Activated CD4-positive, alpha-beta T cell treated with anti-CD3 and anti-CD28 coated beads, Interleukin-2, amount 50 U/mL, for 4 hours (primary cell): Measurements from ENCODE around the gene GADD45G.

Source experiments
- DNase-seq, 2 experiments: peaks; one replicate each; pipeline ENCODE4 v3.0.0-alpha.2; 2020

The GADD45G gene

DNA sequence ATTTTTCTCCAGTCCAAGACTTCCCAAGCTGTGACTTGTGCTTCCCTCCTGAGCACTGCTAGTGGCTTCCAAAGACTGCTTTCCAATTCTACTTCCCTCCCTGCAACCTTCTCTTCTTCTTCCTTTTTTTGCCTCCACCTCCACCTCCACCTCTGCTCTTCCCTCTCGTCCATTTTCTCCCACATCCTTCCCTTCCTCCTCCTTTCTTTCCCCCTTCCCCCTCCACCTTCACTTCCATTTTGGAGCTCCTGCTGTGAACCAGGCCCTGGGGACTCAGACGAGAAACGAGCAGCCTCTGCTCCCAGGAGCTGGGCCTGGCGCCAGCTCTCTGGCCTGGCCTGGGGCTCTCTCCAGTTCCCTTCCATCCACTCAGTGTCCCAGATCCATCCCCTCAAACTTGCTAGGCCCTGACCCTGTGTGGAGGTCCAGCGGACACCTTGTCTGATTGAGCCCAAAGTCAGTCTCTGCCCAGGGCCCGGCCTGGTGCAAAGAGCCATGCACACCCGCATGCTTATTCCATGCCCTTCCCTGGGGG is 5.6 kb downstream of the GADD45G start:
- DNase-seq = no peak

DNA sequence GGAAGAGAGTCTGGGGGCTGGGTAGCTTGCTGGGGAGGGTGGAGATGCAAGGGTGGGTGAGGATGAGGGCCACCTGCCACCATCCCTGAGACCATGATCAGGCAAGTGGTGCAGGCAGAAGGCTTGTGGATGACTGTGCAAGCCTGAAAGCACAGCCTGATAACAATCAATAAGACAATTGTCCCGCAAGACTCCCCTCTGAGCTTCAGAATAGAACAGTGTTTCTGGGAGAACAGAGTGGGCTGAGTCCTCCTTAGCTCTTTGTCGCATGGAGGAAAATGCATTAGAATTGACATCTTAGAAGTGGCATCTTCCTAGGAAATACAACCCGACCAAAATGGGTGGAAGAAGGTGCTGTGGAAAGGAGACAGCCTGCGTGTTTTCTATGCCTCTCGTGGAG is 6.6 kb downstream of the GADD45G start:
- no peak for DNase-seq

- no peak for DNase-seq
Observed at GRCh38 chr9:89612566-89613278, 7.9 kb downstream of the GADD45G start.

DNA sequence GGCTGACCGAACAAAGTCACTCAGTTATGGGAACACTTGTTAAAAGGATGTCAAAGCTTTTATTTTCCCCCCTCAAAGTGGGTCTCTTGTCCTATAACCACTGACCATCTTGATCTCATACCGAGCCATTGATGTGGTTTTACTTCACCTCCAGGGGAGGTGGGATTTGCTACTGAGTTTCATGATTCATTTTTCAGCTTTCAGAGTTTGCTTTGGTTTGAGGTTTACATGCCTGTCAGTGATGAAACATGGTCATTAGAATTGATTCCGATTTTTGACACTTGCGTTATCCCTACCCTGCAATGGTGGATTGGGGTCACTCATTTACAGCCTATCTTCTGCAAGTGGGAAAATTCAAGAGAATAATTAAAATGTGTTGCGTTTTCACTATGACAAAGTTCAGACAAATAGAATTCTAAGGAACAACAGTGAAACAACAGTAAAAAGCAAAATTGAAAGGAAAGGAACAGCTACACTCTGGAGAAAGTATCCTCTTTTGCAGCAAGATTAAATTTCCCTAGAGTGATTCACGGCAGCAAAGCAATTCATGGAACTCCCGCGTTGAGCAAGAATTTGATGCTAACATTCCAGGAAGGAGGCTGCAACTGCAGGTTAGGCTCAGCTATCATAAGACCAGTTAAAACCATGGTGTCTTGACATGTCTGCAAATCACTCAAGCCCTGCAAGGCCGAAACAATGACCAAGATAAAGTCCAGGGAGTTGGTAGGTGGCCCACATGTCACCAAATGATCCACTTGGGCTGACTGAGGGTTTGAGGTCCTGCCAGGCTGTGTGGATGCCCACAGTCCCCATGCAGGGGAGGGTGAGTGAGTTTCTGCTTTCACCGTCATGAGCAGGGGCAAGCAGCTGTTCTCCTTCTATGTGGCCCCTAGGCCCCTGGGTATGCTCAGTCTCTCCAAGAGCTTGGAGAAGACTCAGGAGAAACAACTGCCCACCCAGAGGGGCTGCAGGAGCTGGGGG is 9.4 kb downstream of the GADD45G start:
- DNase-seq = no peak

DNA sequence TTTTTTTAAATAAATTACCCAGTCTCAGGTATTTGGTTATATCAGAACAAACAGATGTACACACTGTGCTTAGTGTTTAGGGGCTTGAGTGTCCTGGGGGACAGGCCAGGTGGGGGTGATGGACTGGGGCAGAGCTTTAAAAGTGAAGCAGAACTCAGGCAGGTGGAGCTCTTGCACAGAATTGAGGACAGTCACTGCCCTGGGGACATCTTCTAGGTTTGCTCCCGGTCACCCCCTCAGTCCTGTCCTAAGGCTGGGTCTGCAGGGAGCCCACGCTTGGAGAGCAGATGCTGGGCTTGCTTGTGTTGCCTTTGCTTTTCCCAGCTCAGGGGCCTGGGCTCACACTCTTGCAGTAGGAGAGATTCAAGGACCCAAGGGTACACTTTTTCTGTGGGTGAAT is 10.8 kb downstream of the GADD45G start:
- no peak for DNase-seq

DNA sequence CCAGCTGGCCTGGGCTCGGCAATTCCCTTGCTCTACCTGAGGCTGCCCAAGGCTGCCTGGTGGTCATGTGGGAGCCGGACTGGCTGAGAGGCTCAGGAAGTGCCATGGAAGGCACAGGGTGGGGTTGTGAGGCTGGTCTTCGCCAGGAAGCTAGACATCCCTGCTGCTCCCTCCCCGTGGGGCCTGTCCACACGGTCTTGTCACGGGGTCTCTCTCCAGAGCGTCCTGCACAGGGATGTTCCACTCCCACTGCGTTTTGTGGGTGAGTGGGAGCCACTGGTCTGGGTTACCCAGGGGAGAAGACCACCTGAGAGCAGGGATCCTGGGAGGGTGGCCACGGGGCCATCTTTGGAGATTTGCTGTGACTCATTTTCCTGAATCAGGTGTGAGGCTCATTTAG is 11.6 kb downstream of the GADD45G start:
- no peak for DNase-seq

- no peak for DNase-seq
Observed at GRCh38 chr9:89617978-89618377, 13.2 kb downstream of the GADD45G start.

DNA sequence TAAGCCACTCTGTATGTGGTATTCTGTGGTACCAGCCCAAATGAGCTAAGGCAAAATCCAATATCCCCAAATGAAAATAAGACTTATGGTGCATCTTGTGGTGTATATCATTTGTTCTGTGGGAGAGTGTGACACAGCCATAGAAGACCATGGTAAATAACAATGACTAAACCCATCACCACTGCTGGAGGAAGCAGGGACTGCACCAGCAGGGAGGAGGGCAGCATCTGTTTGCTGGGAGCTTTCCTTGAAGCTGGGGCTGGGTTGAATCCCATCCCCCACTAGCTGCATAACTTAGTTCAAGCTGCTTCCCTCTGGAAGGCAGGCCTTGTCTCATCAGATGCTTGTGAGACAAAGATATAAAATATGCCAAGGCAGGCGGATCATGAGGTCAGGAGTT is 14.2 kb downstream of the GADD45G start:
- DNase-seq = no peak

GRCh38 chr9:89619424-89620138 is 14.8 kb downstream of the GADD45G start:
- DNase-seq = no peak

DNA sequence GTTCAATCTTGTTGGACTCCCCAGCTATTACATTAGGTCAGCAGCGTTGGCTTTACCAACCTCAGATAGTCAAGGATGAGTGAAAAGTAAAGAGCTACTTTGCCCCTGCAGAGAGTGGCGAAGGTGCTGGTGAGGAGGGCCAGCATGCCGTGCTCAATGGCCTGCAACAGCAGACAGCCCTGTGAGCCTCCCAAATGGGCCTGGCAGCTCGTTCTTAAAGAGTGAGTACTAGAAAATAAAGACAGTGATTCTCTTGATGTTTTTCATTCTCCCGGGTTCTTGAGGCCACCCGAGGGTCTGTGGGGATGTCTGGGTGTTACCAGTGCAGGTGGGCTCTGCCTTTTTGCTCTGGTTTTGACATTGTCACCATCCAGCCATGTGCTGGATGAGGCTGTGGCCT is 16.2 kb downstream of the GADD45G start:
- DNase-seq = no peak

DNA sequence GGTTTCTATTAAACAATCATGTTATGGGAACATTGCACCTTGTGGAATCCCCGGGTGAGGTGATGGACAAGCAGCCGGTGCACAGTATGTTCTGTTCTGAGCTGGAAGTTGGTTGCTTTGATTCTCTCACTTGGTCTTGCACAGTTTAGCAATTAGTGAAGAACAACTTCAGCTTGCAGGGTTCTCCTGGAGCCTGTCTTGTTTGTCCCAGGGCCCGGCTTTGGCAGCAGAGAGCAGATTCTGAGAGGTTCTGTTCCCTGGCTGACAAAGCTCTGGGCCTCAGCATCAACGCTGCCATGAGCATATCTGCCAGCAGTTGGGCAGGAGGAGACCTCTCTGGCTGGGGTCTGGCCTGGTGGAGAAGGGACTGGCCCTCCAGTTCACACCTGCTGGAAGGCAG is 16.9 kb downstream of the GADD45G start:
- no peak for DNase-seq

- DNase-seq = no peak
Observed at GRCh38 chr9:89622933-89623861, 18.4 kb downstream of the GADD45G start.

GRCh38 chr9:89623925-89624420 is 19.2 kb downstream of the GADD45G start:
- DNase-seq = no peak

DNA sequence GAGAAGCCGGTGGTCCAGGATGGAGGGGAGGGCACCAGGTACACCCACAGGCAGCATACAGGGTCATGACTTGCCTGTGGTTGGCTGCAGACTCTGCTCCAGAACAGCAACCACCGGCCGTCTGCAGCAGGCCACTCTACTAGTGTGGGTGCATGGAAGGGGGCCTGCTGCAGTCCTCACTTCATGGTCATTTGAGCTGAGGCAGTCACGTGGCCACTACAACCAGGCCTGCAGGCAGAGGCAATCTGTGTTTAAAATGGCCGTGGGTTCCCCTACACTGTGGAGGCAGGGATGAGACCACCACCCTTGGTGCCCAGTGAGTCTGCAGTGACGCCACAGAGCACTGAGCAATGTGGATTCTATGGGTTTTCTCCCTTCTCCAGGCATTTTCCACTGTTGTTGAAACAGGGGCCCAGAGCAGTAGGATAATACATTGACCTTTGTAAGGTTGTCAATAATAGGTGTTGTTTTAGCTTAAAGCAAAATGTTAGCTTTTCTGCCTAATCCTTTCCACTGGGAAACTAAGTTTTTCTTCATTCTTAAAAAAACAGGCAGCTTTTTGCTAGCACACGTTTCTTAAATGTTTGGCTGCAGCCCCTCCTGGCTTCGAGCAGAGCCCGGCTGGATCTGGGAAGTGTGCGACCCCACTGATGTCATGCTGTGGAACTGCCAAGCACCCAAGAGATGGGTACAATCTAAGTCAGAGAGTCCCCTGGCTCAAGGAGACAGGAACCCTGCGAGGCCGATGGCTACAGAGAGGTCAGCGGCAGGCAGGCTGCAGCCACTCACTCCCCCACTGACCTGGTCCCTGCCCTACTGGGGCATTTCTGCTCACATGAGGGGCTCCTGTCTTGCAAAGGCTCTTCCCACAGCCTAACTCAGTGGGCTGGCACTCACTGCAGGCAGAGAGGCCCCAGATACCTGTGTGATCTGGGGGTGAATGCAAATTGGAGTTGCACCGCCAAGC is 21.2 kb downstream of the GADD45G start:
- no peak for DNase-seq

GRCh38 chr9:89626741-89627265 is 22.0 kb downstream of the GADD45G start:
- DNase-seq = no peak

- DNase-seq = no peak
Observed at GRCh38 chr9:89628601-89629000, 23.8 kb downstream of the GADD45G start.

DNA sequence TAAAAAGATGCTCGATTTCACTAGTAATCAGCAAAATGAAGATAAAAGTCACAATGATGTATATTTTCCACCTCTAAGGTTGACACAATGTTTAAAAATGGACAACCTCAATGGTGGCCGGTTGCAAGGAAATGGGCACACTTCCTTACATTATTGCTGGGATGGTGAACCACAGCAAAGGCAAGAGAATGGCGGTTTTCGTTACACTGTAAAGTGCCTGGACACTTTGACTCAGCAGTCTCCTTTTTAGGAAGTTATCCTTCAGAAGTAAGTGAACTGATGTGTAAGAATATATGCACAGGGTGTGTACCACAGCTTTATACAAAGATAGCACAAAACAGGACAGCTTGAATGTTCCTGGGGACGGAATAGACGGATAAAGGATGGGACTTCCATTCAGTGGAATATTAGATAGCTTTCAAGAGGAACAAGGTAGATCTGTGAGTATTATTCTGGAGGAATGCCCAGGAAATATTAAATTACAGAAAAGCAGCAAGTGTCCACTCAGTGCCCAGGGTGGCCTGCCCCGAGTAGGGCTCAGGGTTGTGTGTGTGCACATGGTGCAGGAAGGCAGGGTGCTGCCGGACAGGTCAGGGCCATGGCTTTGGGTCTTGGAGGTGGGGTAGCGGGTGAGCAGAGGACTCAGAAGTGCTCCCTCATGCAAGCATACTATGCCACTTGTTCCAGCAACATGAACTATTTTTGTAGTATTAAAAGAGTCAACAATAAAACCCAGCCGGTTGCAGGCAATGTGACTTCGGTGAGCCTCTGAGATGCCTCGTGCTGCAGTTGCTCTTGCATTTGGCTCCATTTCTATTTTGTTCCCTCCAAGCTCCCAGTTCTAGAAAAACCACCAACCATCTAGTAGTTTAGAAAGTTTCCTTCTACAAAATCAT is 24.5 kb downstream of the GADD45G start:
- no peak for DNase-seq

GRCh38 chr9:89630508-89630907 is 25.7 kb downstream of the GADD45G start:
- no peak for DNase-seq

GRCh38 chr9:89631384-89631783 is 26.6 kb downstream of the GADD45G start:
- DNase-seq = no peak
